HG03196 (cell line): ENCODE data around the gene CDC42SE2.
A peak's percentile ranks its signal among the peaks of the same experiment; 100 is the strongest.
"Not testable (repeated sequence)": the region's sequence is repeated elsewhere in the genome, so short reads cannot be mapped to it uniquely, and the experiment has no call there.

Experiments
- ATAC-seq: cut with Tn5 transposase; IDR thresholded peaks from one replicate; pipeline ENCODE4 v1.9.1; 2021; ENCODE audit not compliant: unreplicated experiment

The CDC42SE2 gene

DNA sequence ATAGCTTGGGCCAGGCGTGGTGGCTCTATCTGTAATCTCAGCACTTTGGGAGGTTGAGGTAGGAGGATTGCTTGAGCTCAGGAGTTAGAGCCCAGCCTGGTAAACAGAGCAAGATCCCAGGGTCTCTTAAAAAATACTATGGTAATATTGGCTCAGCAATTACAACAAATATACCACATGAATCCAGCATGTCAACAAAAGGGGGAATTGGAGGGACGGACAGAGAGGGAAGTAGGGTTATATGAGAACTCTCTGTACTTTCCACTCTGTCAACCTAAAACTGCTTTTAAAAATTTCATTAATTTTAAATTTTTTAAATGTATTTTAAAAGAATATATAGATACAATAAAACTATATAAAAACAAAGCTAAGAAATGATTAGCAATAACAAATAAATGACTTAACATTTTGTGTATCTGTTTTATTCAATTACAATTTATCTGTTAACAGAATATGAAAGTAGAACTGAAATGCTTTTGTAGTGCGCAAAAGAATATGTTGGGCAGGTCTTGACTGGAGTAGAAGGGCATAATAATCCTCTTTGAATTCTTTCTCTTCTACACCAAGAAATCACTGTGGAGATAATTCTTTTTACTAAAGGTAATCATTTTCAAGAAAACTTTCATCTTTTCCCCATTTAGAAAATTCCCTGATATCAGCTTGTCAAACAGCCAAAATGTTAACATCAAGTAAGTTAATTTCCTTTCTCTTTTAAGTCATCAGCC, 12.9 kb upstream of the CDC42SE2 start:
- no peak for ATAC-seq

GRCh38 chr5:131252824-131253171, 11.1 kb upstream of the CDC42SE2 start:
- ATAC-seq = peak; percentile 83

GRCh38 chr5:131254025-131254424, 9.8 kb upstream of the CDC42SE2 start:
- not testable (repeated sequence) for ATAC-seq

GRCh38 chr5:131254741-131255140, 9.1 kb upstream of the CDC42SE2 start:
- ATAC-seq = no peak

- no peak for ATAC-seq
These were observed 7.4 kb upstream of the CDC42SE2 start for GRCh38 chr5:131256507-131256823.

GRCh38 chr5:131258733-131259132, 5.1 kb upstream of the CDC42SE2 start:
- ATAC-seq = no peak

- ATAC-seq = no peak
These were observed 4.5 kb upstream of the CDC42SE2 start for GRCh38 chr5:131259326-131259725.

GRCh38 chr5:131260895-131261294, 3.0 kb upstream of the CDC42SE2 start:
- ATAC-seq = no peak

DNA sequence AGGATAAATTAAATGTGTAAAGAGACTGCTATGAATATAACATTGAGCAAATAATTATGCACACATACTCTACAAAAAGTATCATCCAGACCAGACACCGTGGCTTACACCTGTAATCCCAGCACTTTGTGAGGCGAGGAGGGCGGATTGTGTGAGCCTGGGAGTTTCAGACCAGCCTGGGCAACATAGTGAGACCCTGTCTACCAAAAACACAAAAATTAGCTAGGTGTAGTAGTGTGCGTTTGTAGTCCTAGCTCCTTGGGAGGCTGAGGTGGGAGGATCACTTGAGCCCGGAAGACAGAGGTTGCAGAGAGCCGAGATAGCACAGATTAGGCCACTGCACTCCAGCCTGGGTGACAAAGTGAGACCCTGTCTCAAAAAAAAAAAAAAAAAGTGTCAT, 2.4 kb upstream of the CDC42SE2 start:
- ATAC-seq = no peak

DNA sequence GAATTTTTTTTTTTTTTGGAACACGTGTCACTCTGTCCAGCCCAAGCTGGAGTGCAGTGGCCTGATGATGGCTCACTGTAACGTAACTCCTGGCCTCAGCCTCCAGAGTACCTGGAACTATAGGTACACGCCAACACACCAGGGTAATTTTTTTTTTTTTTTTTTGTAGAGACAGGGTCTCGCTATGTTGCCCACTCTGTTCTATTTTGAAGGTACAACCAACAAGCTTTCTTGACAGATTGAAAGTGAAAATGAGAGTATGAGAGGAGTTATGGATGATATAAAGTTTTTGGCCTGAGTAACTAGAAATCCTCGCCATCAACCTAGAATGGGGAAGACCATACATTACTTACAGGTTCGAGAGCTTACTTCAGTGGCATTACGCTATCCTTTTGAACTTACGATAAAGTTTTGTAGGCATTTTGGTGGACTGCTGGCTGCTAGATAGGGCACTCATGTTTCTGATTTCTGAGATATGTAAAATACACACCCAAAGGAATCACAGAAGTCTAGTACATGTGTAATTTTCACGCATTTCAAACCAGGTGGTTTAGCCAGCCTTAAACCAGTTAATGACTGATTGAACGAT, 806 bp upstream of the CDC42SE2 start:
- ATAC-seq = peak; percentile 18

- ATAC-seq = no peak
These were observed 722 bp downstream of the CDC42SE2 start for GRCh38 chr5:131264451-131265099.

GRCh38 chr5:131265311-131265803, 1.5 kb downstream of the CDC42SE2 start:
- peak; percentile 41 for ATAC-seq

DNA sequence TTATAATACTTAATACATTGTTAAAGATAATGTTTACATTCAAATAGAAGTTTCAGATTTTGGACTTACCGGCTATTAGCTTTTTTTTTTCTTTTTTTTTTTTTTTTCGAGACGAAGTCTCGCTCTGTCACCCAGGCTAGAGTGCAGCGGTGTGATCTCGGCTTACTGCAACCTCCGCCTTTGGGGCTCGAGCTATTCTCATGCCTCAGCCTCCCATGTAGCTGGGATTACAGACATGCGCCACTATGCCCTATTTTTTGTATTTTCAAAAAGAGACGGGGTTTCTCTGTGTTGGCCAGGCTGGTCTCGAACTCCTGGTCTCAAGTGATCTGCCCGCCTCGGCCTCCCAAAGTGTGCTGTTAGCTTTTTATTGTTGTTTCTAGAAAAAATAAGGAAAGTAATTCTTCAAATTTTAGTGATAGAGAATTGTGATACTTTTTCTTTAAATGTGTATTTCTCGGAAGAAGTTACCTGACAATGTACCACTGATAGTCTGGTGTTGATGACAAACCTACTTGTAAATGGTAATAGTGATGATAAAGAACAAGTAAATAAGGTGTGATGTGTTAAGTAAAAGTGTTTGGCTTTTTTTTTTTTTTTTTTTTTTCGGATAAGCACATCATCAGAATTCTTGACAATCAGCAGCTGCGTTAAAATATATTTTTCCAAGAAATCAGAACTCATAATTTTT, 2.7 kb downstream of the CDC42SE2 start:
- no peak for ATAC-seq

DNA sequence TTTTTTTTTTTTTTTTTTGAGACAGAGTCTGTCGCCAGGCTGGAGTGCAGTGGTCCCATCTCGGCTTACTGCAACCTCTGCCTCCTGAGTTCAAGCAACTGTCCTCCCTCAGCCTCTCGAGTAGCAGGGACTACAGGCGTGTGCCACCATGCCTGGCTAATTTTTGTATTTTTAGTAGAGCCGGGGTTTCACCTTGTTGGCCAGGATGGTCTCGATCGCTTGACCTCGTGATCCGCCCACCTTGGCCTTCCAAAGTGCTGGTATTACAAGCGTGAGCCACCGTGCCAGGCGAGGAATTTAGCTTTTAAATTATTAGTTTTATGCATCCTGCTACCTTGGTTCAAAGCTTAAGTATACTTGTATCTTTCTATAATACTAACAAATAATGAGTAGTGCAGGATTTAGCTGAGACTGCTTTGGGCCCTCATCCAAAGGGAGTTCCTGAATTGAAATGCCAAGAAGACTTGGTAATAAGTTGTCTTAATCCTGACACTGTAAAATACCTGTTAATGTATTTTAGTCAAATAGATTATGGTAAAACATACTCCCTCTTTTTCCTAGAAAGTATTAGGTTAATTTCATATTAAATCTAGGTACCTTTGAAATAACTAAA, 5.0 kb downstream of the CDC42SE2 start:
- ATAC-seq = no peak

DNA sequence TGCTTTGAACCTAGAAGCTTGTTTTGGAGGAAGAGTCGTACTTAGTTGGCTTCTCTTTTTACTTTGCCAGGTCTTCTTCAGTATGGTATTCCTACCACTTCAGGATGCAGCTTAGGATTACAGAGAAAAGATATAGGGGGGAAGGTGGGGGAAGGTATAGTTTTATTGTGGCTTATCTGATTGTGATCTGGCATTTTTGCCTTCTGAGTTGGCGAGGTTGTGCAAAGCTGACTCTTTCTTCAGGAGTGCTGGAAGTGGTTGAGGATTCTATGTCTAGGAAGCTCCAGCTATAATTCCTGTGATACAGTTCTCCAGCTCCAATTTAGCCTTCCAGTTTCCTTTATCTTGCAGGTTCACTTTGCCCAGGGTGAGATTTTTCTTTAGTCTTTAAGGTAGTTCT, 7.0 kb downstream of the CDC42SE2 start:
- ATAC-seq = no peak

GRCh38 chr5:131271888-131272287, 8.0 kb downstream of the CDC42SE2 start:
- not testable (repeated sequence) for ATAC-seq

DNA sequence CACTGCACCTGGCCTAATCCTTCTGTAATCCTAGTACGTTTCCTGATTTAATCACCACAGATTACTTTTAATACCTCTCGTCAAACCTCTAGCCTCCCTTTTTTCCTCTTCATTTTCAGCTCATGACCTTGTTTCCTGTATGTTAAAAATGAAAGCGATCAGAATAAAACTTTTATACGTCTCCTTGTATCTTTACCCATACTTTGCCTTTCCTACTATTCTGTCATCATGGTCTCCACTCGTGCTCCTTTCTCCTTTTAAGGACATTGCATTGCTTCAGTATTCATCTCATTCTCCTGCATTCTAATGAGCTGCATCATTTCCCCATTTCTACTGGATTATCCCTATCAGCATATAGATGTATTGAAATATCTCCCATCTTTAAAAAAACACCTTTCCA, 8.5 kb downstream of the CDC42SE2 start:
- ATAC-seq = no peak

DNA sequence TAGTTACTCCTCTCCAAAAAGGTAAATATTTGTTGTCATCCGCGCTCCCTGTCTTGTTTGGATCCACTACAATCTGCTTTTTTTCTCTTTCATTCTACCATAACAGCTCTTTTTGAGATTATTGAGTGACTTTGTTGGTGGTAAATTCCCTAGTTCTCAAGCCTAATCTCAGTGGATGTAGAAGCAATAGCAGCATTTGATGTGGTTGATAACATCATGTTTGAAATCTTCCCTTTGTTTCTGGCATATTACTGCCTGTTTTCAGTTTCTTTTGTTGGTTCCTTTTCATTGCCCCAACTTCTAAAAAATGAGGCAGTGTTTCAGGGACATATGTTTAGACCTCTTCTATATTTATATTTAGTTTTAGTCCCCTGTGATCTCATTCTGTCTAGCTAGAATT, 8.9 kb downstream of the CDC42SE2 start:
- ATAC-seq = no peak

GRCh38 chr5:131274326-131275063, 10.6 kb downstream of the CDC42SE2 start:
- ATAC-seq = no peak

- ATAC-seq = no peak
These were observed 12.2 kb downstream of the CDC42SE2 start for GRCh38 chr5:131276072-131276471.

- ATAC-seq = no peak
These were observed 13.6 kb downstream of the CDC42SE2 start for GRCh38 chr5:131277447-131277846.
